LHCN-M2 (cell line): ENCODE data around the gene RAB25. TPM values are rescaled to one million over a fixed set of nuclear protein-coding genes. Genes with fewer than 3 reads are reported as not detected.
"Not testable (repeated sequence)": the region's sequence is repeated elsewhere in the genome, so short reads cannot be mapped to it uniquely, and the experiment has no call there.

ENCODE experiments used
- DNase-seq: peaks from one replicate; pipeline ENCODE4 v3.0.0-alpha.2; 2012; ENCODE audit warnings: low read depth
- polyA plus RNA-seq: library from polyadenylated mRNA; unstranded; fragments of >200 nt; gene quantifications from one replicate; pipeline ENCODE4 v1.2.1, GENCODE V29; 2012; ENCODE audit warnings: missing spikeins
- total RNA-seq: library from RNA; depleted of rRNA; stranded (reverse); fragments of >200 nt; gene quantifications from 2 replicates; pipeline ENCODE4 v1.2.3, GENCODE V29; 2014; rRNA removed

Gene RAB25
- total RNA-seq, result not detected in 2 replicates
- polyA plus RNA-seq, result not detected

DNA sequence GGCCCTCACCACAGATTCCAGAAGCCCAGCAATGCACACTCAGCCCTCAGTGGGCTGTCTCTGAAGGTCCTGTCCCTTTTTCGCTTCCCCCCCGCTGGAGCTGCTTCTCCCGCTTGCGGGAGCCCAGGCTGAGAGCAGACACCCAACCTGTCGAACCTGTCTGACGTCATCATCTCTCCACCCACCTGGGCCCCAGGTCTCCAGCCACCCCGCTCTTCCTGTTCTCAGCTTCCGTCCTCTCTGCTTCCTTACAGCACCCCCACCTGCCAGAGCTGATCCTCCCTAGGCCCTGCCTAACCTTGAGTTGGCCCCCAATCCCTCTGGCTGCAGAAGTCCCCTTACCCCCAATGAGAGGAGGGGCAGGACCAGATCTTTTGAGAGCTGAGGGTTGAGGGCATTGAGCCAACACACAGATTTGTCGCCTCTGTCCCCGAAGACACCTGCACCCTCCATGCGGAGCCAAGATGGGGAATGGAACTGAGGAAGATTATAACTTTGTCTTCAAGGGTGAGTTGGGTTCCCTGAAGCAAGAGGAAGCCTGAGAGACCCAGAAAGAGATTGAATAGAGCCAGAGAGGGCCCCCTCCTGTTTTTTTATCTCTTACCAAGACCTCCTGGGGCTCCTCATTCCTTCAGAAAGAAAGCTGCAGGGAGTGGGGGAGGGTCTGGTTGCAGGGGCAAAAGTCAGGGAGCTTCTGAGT is at the start of gene RAB25:
RAB25 (plus strand) TSS at position 224 of the 700 bp plus-strand sequence; CDS start at position 465, 241 bp downstream.
- no peak for DNase-seq

- DNase-seq, result no peak
Observed at GRCh38 chr1:156012051-156012817, 48.7 kb upstream of the RAB25 start.

DNA sequence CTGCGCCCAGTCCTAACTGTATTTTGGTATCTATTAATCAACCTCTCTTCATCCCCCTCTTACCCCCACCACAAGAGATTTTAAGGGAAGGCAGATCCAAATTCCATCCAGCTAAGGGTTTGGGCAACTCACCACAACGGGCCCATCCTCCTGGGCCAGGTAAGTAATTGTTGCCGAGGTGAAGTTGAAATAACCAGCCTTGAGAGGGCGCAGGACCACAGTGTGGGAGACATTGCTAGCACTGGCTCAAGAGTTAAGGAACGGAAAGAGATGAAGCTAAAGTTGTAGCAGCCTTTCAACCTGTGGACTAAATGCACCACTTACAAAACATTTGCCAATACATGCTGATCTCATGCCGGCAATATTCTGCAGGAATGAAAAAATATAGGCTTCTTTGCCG is 46.1 kb upstream of the RAB25 start:
- DNase-seq, result no peak

- no peak for DNase-seq
Observed at GRCh38 chr1:156019946-156020292, 41.0 kb upstream of the RAB25 start.

GRCh38 chr1:156020293-156021092 is 40.5 kb upstream of the RAB25 start, which contains the start of gene SSR2:
TSS of gene SSR2 (minus strand) at chr1:156020951. CDS start at chr1:156020167, 784 bp downstream.
- peak; percentile 89 for DNase-seq

- DNase-seq, result no peak
Observed at GRCh38 chr1:156021093-156021428, 39.9 kb upstream of the RAB25 start.

DNA sequence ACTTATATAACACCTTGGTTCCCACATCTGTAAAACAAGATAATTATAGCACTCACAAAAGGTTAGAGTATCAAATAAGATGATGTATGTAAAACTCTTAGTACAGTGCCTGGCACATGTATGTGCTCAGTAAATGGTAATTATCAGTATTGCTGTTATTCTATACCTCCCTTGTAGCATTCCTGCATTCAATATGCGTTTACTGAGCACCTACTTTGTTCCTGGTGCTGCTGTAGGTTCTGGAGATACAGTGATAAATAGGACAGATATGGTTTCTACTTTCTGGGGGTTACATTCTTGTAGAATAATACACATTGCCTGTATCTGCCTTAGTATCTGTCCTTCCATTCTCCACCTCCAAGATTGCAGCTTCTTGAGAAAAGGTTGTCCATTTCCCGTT is 39.0 kb upstream of the RAB25 start:
- DNase-seq, result no peak

GRCh38 chr1:156024801-156025200 is 36.2 kb upstream of the RAB25 start:
- no peak for DNase-seq

GRCh38 chr1:156025876-156026275 is 35.1 kb upstream of the RAB25 start:
- DNase-seq, result no peak

GRCh38 chr1:156026588-156026987 is 34.4 kb upstream of the RAB25 start:
- DNase-seq, result no peak

GRCh38 chr1:156033011-156033410 is 27.9 kb upstream of the RAB25 start:
- no peak for DNase-seq

- DNase-seq, result not testable (repeated sequence)
Observed at GRCh38 chr1:156034991-156035390, 26.0 kb upstream of the RAB25 start.

- no peak for DNase-seq
Observed at GRCh38 chr1:156042828-156043227, 18.1 kb upstream of the RAB25 start.

DNA sequence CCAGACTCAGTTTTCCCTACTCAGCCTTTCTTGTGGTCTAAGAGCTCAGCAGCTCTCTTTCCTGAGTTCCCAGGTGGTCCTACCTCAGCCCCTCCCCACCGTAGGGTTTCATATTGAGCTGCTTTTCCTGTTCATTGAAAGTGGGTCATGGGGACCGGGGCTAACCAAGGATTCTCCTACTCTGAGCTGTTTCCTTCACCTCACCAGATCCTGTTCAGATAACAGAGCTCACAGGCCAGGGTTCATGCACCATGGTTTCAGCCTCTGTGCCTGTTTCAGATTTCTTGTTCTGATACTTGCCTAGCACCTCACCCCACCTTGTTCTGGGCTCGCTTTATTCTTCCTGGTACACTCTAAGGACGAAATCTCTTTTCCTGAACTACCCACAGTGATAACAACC is 15.9 kb upstream of the RAB25 start:
- no peak for DNase-seq

- DNase-seq, result no peak
Observed at GRCh38 chr1:156048663-156049258, 12.2 kb upstream of the RAB25 start.

- peak; percentile 33 for DNase-seq
Observed at GRCh38 chr1:156050376-156050775, 10.6 kb upstream of the RAB25 start.

- no peak for DNase-seq
Observed at GRCh38 chr1:156051011-156051725, 9.8 kb upstream of the RAB25 start.

DNA sequence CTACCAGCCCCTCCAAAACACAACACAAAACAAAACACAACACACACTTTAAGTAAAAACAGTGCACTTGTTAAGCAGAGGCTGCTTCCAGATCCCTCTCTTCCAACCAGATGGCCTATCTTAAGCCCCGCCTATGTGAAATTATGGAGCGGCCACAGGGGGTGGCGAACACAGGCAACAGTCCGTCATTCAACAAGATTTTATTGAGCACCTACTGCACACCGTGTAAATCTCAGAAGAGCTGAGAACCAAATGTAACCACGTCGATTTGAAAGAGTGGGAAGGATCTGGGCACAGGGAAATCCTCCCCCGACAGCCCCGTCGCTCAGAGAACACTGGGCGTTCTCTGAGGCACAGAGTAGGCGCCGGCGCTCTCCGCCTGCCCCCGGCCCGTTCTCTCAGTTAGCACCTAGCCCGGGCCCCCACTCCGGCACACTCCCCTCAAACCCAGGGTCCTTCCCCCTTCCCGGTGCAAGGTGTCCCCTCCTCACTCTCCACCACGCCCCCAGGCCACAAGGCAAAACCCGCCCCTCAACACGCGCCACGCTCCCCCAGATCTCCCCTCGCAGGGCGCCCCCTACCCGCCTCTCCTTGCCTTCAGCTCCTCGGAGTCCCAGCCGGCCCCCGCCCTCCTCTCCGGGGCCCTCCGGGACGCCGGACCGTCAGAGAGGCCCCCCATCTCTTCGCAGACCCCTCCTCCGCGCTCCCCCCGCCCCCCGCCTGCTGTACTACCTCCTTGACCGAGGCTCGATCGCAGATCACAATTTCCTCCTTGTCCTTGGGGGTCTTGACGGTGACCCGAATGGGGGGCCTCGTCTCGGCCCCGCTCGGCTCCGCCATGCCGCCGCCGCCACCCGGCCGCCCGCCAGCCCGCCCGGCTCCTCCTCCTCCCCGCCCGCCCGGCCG is 7.8 kb upstream of the RAB25 start:
- DNase-seq, result peak; percentile 69

- DNase-seq, result peak; percentile 76
Observed at GRCh38 chr1:156053768-156054499, 7.0 kb upstream of the RAB25 start, which contains the start of gene UBQLN4. TSS of gene UBQLN4 (minus strand) at chr1:156053798. CDS start at chr1:156053701, 97 bp downstream.
